ENCODE data around the gene GATA5. TPM values are rescaled to one million over a fixed set of nuclear protein-coding genes. Genes with fewer than 3 reads are reported as not detected.

GATA5 gene
- total RNA-seq, 4 donors from 2014 or later = not detected

GRCh38 chr20:62500237-62500864, 24.6 kb upstream of the GATA5 start:
- Histone ChIP-seq H3K9me3 (no peaks in the 10 kb centered on the region), H3K4me1 (peaks cover 19 to 33% of the 10 kb centered on the region in 2 donors), H3K27ac (peak overlapping the region; percentile 35 to 63 (median 48)), H3K27me3 (no peaks in the 10 kb centered on the region), H3K36me3 (no peaks in the 10 kb centered on the region), H3K4me3 (no peak overlapping the region)
- DNase-seq = peak; percentile 66 to 79
- in situ Hi-C loops (cut with MboI; ENCODE audit: low sequenced_read_pairs in 4 of 4) = loop anchor here in 3 of 4 donors (5.0 to 25.0 kb wide), 4 partner anchors 74 to 304 kb away; partner anchors contain the start of gene OGFR (in 1 of the 3)
- TF ChIP-seq POLR2A (IDR thresholded peaks at IDR 0.05) (no peak), CTCF (IDR thresholded peaks at IDR 0.05 in 4 of 5, conservative IDR thresholded peaks at IDR 0.05 in 1 of 5) (peak; percentile 93 to 98 (median 98))
- peak; percentile 62 to 78 for ATAC-seq
- intact Hi-C loops (cut with DNase I; ENCODE audit: low total_unique reads) = loop anchor here (1.0 to 5.0 kb wide), 4 partner anchors 83 to 307 kb away; no protein-coding TSS in a partner anchor

- peak; percentile 12 for ATAC-seq
- intact Hi-C loops (cut with DNase I; ENCODE audit: low total_unique reads) = loop anchor here (1.0 to 5.0 kb wide), 6 partner anchors 84 to 308 kb away; partner anchors contain the start of genes ADRM1 and CABLES2
Observed at GRCh38 chr20:62499758-62500236, 24.0 kb upstream of the GATA5 start.

GRCh38 chr20:62498874-62499273, 23.1 kb upstream of the GATA5 start:
- Histone ChIP-seq H3K9me3 (no peaks in the 10 kb centered on the region), H3K27ac (no peak overlapping the region), H3K4me1 (peaks cover 32 to 40% of the 10 kb centered on the region in 2 donors), H3K36me3 (no peaks in the 10 kb centered on the region), H3K27me3 (no peaks in the 10 kb centered on the region), H3K4me3 (no peak overlapping the region)
- ATAC-seq = no peak
- no peak for DNase-seq
- intact Hi-C loops (cut with DNase I; ENCODE audit: low total_unique reads) (loop anchor here (5.0 kb wide), 2 partner anchors 92 to 197 kb away; partner anchors contain the start of genes ADRM1 and CABLES2), in situ Hi-C loops (cut with MboI; ENCODE audit: low sequenced_read_pairs in 4 of 4) (loop anchor here in 1 of 4 donors (10.0 kb wide), 1 partner anchor 116 kb away; no protein-coding TSS in a partner anchor)
- no peak for TF ChIP-seq POLR2A (IDR thresholded peaks at IDR 0.05)

More at GRCh38 chr20:62499758-62500236, 24.0 kb upstream of the GATA5 start:
- Histone ChIP-seq H3K4me3 (no peak overlapping the region), H3K4me1 (peaks cover 23 to 33% of the 10 kb centered on the region in 2 donors), H3K27ac (peak overlapping the region; percentile 35 to 63 (median 48)), H3K9me3 (no peaks in the 10 kb centered on the region), H3K27me3 (no peaks in the 10 kb centered on the region), H3K36me3 (no peaks in the 10 kb centered on the region)
- in situ Hi-C loops (cut with MboI; ENCODE audit: low sequenced_read_pairs in 4 of 4) = loop anchor here in 3 of 4 donors (5.0 to 25.0 kb wide), 5 partner anchors 75 to 305 kb away; partner anchors contain the start of gene OGFR (in 1 of the 3)
- TF ChIP-seq POLR2A (IDR thresholded peaks at IDR 0.05) (no peak), CTCF (IDR thresholded peaks at IDR 0.05 in 4 of 5, conservative IDR thresholded peaks at IDR 0.05 in 1 of 5) (no peak)
- no peak for DNase-seq

GRCh38 chr20:62496568-62497218, 20.9 kb upstream of the GATA5 start:
- Histone ChIP-seq H3K36me3 (no peaks in the 10 kb centered on the region), H3K27ac (peak overlapping the region in 3 of 4 donors; percentile 93 to 95 (median 94)), H3K27me3 (no peaks in the 10 kb centered on the region), H3K9me3 (no peaks in the 10 kb centered on the region), H3K4me3 (no peak overlapping the region), H3K4me1 (peaks cover 34 to 40% of the 10 kb centered on the region in 2 donors)
- TF ChIP-seq POLR2A (IDR thresholded peaks at IDR 0.05) (no peak), CTCF (IDR thresholded peaks at IDR 0.05 in 4 of 5, conservative IDR thresholded peaks at IDR 0.05 in 1 of 5) (peak; percentile 50 to 77 (median 65))
- intact Hi-C loops (cut with DNase I; ENCODE audit: low total_unique reads) (loop anchor here (5.0 kb wide), 2 partner anchors 89 to 194 kb away; partner anchors contain the start of genes ADRM1 and CABLES2), in situ Hi-C loops (cut with MboI; ENCODE audit: low sequenced_read_pairs in 4 of 4) (loop anchor here in 1 of 4 donors (10.0 kb wide), 1 partner anchor 118 kb away; no protein-coding TSS in a partner anchor)
- ATAC-seq (no peak), DNase-seq (no peak)

Data from gastrocnemius medialis (tissue), 4 donors.